MG63 (cell line): ENCODE data around the gene ZNF213. TPM values are rescaled to one million over a fixed set of nuclear protein-coding genes. Genes with fewer than 3 reads are reported as not detected.
A peak's percentile ranks its signal among the peaks of the same experiment; 100 is the strongest.

ENCODE experiments used
- DNase-seq: peaks from one replicate; pipeline ENCODE4 v3.0.0-alpha.2; 2020
- H3K27me3 ChIP-seq: fragments of 250-450 bp; sonication (Bioruptor Pico); 2 replicates; pipeline ENCODE4 v1.5.1; 2020; ENCODE audit warnings: mild to moderate bottlenecking, moderate library complexity
- H3K36me3 ChIP-seq: fragments of 250-450 bp; sonication (Bioruptor Pico); 2 replicates; pipeline ENCODE4 v1.5.1; 2020; ENCODE audit warnings: mild to moderate bottlenecking, moderate library complexity
- H3K4me3 ChIP-seq: fragments of 250-450 bp; sonication (Bioruptor Pico); 2 replicates; pipeline ENCODE4 v1.5.1; 2020; ENCODE audit warnings: mild to moderate bottlenecking, moderate library complexity
- H3K9me3 ChIP-seq: fragments of 250-450 bp; sonication (Bioruptor Pico); 2 replicates; pipeline ENCODE4 v1.5.1; 2020; ENCODE audit warnings: mild to moderate bottlenecking, moderate library complexity
- total RNA-seq: library from RNA; depleted of rRNA; stranded (reverse); fragments of >200 nt; shearing (Covaris generic); gene quantifications from 2 replicates; pipeline ENCODE4 v1.2.3, GENCODE V29; 2014; ENCODE audit warnings: low replicate concordance

Gene ZNF213
- total RNA-seq, 1 experiment from 2014 or later, result 2.8 TPM

- DNase-seq, result no peak
- H3K36me3 ChIP-seq, result peaks cover 4% of the 10 kb centered on the region
These were observed 6.0 kb downstream of the ZNF213 start for GRCh38 chr16:3140603-3141427.

GRCh38 chr16:3141781-3142311 is 7.0 kb downstream of the ZNF213 start:
- no peaks in the 10 kb centered on the region for H3K9me3 ChIP-seq
- DNase-seq, result no peak
- peaks cover 4% of the 10 kb centered on the region for H3K36me3 ChIP-seq
- no peak overlapping the region for H3K4me3 ChIP-seq
- no peaks in the 10 kb centered on the region for H3K27me3 ChIP-seq

More at GRCh38 chr16:3140603-3141427, 6.0 kb downstream of the ZNF213 start:
- H3K9me3 ChIP-seq, result no peaks in the 10 kb centered on the region
- no peaks in the 10 kb centered on the region for H3K27me3 ChIP-seq
- no peak overlapping the region for H3K4me3 ChIP-seq

GRCh38 chr16:3142327-3142726 is 7.5 kb downstream of the ZNF213 start:
- H3K36me3 ChIP-seq, result peaks cover 4% of the 10 kb centered on the region
- no peaks in the 10 kb centered on the region for H3K27me3 ChIP-seq
- no peak for DNase-seq
- no peaks in the 10 kb centered on the region for H3K9me3 ChIP-seq
- H3K4me3 ChIP-seq, result no peak overlapping the region

GRCh38 chr16:3142770-3143169 is 7.9 kb downstream of the ZNF213 start:
- H3K36me3 ChIP-seq, result peaks cover 3% of the 10 kb centered on the region
- no peaks in the 10 kb centered on the region for H3K27me3 ChIP-seq
- no peak for DNase-seq
- no peaks in the 10 kb centered on the region for H3K9me3 ChIP-seq
- no peak overlapping the region for H3K4me3 ChIP-seq

- no peak for DNase-seq
- Histone ChIP-seq H3K4me3 (no peak overlapping the region), H3K9me3 (no peaks in the 10 kb centered on the region), H3K27me3 (no peaks in the 10 kb centered on the region), H3K36me3 (no peaks in the 10 kb centered on the region; the same call in 1 of the 2 replicates)
These were observed 8.4 kb downstream of the ZNF213 start for GRCh38 chr16:3143189-3143588.

- Histone ChIP-seq H3K4me3 (no peak overlapping the region), H3K9me3 (no peaks in the 10 kb centered on the region), H3K27me3 (no peaks in the 10 kb centered on the region), H3K36me3 (no peaks in the 10 kb centered on the region; the same call in 1 of the 2 replicates)
- DNase-seq, result no peak
These were observed 8.9 kb downstream of the ZNF213 start for GRCh38 chr16:3143598-3144320.

DNA sequence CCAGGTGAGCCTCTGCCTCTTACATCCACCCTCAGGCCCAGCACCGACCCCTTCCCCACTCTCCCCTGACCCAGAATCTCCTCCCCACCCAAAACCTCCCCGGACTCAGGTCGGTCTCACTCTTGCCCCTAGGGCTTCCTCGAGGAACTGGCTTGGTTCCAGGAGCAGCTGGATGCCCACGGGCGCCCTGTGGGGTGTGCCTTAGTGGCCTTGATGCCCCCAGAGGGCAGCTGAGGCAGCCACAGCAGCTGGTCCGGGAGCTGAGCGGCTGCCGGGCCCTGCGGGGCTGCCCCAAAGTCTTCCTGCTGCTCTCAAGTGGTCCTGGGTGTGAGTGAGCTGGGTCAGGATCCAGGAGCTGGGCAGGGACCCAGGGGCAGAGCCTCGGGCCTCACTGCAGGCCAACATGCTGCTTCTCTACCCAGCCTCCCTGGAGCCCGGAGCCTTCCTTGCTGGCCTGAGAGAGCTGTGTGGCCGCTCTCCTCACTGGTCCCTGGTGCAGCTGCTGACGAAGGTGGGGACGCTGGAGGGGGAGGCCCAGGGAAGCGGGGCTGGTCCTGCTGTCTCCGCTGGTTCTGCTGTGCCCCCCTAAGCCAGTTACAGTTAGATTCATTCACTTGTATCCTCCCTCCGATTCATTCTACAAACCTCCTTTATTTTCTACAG is 9.6 kb downstream of the ZNF213 start:
- DNase-seq, result no peak
- no peak overlapping the region for H3K4me3 ChIP-seq

GRCh38 chr16:3145151-3145550 is 10.3 kb downstream of the ZNF213 start:
- H3K9me3 ChIP-seq, result no peaks in the 10 kb centered on the region
- no peak for DNase-seq
- no peaks in the 10 kb centered on the region; the same call in 1 of the 2 replicates for H3K36me3 ChIP-seq
- no peaks in the 10 kb centered on the region for H3K27me3 ChIP-seq
- H3K4me3 ChIP-seq, result no peak overlapping the region

More for the DNA sequence above, 9.6 kb downstream of the ZNF213 start:
- H3K36me3 ChIP-seq, result no peaks in the 10 kb centered on the region; the same call in 1 of the 2 replicates
- no peaks in the 10 kb centered on the region for H3K9me3 ChIP-seq
- H3K27me3 ChIP-seq, result no peaks in the 10 kb centered on the region

- Histone ChIP-seq H3K9me3 (no peaks in the 10 kb centered on the region), H3K4me3 (no peak overlapping the region), H3K36me3 (no peaks in the 10 kb centered on the region; the same call in 1 of the 2 replicates), H3K27me3 (no peaks in the 10 kb centered on the region)
- DNase-seq, result no peak
These were observed 10.8 kb downstream of the ZNF213 start for GRCh38 chr16:3145660-3146059.

- no peaks in the 10 kb centered on the region for H3K27me3 ChIP-seq
- no peaks in the 10 kb centered on the region for H3K9me3 ChIP-seq
- H3K36me3 ChIP-seq, result no peaks in the 10 kb centered on the region
- DNase-seq, result no peak
- H3K4me3 ChIP-seq, result no peak overlapping the region
These were observed 12.4 kb downstream of the ZNF213 start for GRCh38 chr16:3147046-3147756.

- Histone ChIP-seq H3K36me3 (no peaks in the 10 kb centered on the region), H3K27me3 (no peaks in the 10 kb centered on the region), H3K4me3 (no peak overlapping the region), H3K9me3 (no peaks in the 10 kb centered on the region)
- DNase-seq, result no peak
These were observed 12.9 kb downstream of the ZNF213 start for GRCh38 chr16:3147757-3148104.

- no peaks in the 10 kb centered on the region for H3K27me3 ChIP-seq
- no peak for DNase-seq
- H3K4me3 ChIP-seq, result no peak overlapping the region
- no peaks in the 10 kb centered on the region for H3K9me3 ChIP-seq
- no peaks in the 10 kb centered on the region for H3K36me3 ChIP-seq
These were observed 13.7 kb downstream of the ZNF213 start for GRCh38 chr16:3148256-3149192.

DNA sequence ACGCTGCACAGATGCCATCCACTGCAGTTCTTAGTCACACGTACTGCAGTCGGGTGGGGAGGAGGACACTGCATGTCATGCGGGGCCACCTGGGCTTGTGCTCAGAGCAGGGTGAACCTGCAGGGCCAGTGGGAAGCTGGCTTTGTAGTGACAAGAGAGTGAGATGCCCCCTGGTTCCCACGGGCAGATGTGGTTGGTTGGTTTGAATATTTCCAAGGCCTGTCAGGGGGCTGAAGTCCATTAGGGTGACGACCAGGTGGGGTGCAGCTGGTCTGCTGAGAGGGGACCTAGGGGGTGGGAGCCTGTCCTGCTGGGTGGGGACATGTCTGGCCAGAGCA is 14.3 kb downstream of the ZNF213 start:
- H3K36me3 ChIP-seq, result no peaks in the 10 kb centered on the region
- H3K4me3 ChIP-seq, result no peak overlapping the region; the same call in 1 of the 2 replicates
- no peaks in the 10 kb centered on the region for H3K9me3 ChIP-seq
- no peak for DNase-seq
- H3K27me3 ChIP-seq, result no peaks in the 10 kb centered on the region

DNA sequence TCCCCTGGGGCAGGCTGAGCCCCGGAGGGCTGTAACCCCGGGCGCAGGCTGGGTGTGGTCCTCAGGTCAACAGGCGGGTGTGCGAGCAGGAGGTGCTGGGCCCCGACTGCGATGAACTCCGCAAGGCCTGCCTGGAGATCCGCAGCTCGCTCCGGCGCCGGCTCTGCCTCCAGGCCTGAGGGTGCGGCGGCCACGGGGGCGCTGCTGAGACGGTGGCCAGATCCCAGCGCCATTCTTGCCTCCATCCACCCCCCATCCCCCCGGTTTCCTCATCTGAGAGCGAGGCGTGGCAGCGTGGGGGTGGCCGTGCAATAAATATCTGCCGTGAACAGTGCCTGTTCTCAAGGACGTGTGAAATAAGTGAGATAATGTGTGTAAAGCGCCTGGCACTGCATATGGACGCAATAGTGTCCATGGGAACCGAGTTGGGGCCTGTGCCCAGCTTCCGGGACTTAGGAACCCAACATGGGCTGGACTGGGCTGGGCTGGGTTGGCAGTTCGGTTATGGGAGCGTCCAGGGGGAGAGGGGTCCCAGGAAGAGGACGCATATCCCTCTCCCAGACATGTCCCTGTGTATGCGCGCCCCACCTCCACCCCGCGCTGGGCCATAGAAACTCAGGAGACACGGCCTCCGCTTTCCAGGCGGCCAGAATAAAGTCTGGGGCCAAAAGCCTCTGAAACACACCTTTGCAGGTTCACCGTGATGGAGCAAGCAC is 15.0 kb downstream of the ZNF213 start:
- Histone ChIP-seq H3K36me3 (no peaks in the 10 kb centered on the region), H3K27me3 (no peaks in the 10 kb centered on the region), H3K9me3 (no peaks in the 10 kb centered on the region), H3K4me3 (peak overlapping the region; percentile 65)
- peak; percentile 55 for DNase-seq
